ENCODE measurements around the gene PRKG1.

Gene PRKG1

DNA sequence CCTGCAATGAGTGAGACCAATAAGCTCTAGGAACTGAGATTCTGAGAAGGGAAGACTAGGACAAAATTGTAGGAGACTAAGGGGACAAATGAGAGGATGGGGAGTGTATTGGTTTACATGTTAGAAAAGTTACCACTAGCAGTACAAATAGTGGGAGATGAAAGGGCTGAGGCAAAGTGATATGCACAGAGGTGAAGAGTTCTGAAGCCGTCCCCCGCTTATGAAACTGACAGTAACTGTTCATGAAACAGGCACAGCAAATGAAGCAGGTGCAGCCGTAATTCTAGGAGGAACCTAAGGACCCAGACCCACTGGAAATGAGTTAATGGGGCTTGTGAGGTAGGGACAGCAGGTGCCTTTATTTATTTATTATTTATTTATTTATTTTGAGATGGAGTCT is 211.3 kb downstream of the PRKG1 start:
- H3K4me3 ChIP-seq (ENCODE audit: low read length) = no peak overlapping the region
- DNase-seq (ENCODE audit: low read depth) = no peak
- TF ChIP-seq CTCF (conservative IDR thresholded peaks at IDR 0.05; ENCODE audit: low read length) = no peak

DNA sequence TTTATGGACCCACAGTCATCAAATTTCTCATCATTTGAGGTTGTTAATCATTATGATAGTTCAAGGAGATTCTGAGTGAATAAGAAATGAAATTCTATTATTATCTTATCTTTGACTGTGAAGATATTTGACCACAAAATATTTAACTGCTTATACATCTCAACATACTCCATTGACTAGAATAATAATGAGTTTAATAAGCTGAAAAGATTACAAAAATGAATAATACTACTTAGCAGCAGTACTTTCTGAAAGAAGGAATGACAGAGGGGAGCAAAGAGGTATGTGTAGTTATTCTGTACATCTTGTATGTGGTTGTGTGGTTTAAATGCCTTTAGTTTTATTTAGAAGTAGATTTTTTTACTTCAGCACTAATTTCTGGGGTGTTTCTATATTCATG is 214.2 kb downstream of the PRKG1 start:
- no peak for TF ChIP-seq CTCF (conservative IDR thresholded peaks at IDR 0.05; ENCODE audit: low read length)
- DNase-seq (ENCODE audit: low read depth) = no peak
- no peak overlapping the region for H3K4me3 ChIP-seq (ENCODE audit: low read length)

GRCh38 chr10:51289519-51289918 is 215.2 kb downstream of the PRKG1 start:
- H3K4me3 ChIP-seq (ENCODE audit: low read length) = no peak overlapping the region
- no peak for TF ChIP-seq CTCF (conservative IDR thresholded peaks at IDR 0.05; ENCODE audit: low read length)
- DNase-seq (ENCODE audit: low read depth) = no peak

GRCh38 chr10:51291961-51292360 is 217.7 kb downstream of the PRKG1 start:
- peak; percentile 70 for DNase-seq (ENCODE audit: low read depth)
- H3K4me3 ChIP-seq (ENCODE audit: low read length) = no peak overlapping the region
- no peak for TF ChIP-seq CTCF (conservative IDR thresholded peaks at IDR 0.05; ENCODE audit: low read length)

DNA sequence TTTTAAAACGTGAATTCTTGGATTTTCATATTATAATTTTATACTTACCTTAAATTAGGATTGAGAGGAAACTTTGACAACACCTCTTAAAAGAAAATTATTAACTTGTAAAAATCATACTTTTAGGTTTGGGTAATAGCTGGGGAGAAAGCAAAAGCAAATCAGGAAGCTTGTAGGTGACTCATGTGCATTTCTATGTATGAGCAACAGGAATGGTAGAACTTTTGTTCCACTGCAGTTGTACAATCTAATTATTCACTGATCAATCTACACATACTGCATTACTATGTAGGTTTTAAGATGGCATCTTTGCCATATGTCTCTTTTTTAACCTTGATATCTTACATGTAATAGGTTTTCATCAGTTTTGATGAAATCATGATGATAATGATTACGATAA is 223.2 kb downstream of the PRKG1 start:
- TF ChIP-seq CTCF (conservative IDR thresholded peaks at IDR 0.05; ENCODE audit: low read length) = no peak
- DNase-seq (ENCODE audit: low read depth) = peak; percentile 51
- no peak overlapping the region for H3K4me3 ChIP-seq (ENCODE audit: low read length)

GRCh38 chr10:51300617-51301304 is 226.5 kb downstream of the PRKG1 start:
- H3K4me3 ChIP-seq (ENCODE audit: low read length) = no peak overlapping the region
- TF ChIP-seq CTCF (conservative IDR thresholded peaks at IDR 0.05; ENCODE audit: low read length) = no peak
- peak; percentile 32 for DNase-seq (ENCODE audit: low read depth)

GRCh38 chr10:51301644-51302043 is 227.4 kb downstream of the PRKG1 start:
- peak; percentile 53 for DNase-seq (ENCODE audit: low read depth)

More at GRCh38 chr10:51301644-51302043, 227.4 kb downstream of the PRKG1 start:
- no peak overlapping the region for H3K4me3 ChIP-seq (ENCODE audit: low read length)
- TF ChIP-seq CTCF (conservative IDR thresholded peaks at IDR 0.05; ENCODE audit: low read length) = no peak

Measured in AG10803 (cell line).